Stimulated activated CD8-positive, alpha-beta memory T cell treated with anti-CD3 and anti-CD28 coated beads, Interleukin-4, amount 100 ng/mL, for 48 hours (primary cell): Measurements from ENCODE around the gene ZNF747.

Source experiments
- DNase-seq: peaks from one replicate; pipeline ENCODE4 v3.0.0-alpha.2; 2020

Gene ZNF747

DNA sequence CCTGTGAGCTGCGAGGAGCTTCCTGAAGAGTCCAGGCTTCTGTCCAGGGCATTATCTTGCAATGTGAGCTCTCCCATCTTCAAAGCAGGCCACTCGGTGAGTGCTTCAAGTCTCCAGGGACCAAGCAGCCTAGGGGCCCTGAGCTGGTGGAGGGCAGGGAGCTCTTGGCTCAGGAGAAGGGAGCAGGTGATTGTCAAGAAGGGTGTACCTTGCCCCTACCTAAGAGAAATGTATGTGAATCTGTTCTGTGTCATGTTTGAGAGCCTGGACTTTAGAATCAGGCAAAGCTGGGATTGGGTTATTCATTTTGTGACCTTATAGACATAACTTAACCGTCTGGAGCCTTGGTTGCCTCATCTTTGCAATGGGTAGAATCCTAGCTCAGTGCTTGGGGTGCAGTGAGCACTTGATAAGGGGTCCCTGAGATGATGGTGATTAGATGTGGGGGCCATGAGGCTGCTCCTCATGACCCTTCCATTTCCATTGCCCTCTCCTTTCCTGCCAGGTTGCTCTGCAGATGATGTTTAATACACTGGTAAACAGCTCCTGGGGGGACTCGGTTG, 24.2 kb downstream of the ZNF747 start:
- no peak for DNase-seq

DNA sequence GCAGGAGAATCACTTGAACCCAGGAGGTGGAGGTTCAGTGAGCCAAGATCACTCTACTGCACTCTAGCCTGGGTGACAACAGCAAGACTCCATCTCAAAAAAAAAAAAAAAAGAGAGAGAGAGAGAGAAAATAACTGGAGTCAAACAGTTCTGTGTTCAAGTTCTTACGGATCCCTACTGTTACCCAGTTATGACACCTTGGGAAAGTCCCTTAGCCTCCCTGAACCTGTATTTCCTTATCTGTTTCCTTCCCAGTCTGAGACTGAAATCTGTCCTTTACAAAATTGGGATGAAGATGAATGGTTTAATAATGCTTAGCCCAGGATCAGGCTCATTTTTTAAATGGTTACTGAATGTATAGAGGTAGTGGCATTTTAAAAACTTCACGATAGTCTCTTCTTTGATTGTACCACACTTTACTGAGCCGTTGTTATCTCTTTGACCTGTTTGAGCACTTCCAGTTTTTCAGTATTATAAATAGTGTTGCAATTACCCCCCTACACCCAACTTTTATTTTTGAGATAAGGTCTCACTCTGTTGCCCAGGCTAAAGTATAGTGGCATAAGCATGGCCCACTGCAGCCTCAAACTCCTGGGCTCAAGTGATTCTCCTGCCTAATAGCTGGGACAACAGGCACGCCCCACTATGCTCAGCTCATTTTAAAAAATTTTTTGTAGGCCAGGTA, 25.4 kb downstream of the ZNF747 start:
- DNase-seq, result no peak

DNA sequence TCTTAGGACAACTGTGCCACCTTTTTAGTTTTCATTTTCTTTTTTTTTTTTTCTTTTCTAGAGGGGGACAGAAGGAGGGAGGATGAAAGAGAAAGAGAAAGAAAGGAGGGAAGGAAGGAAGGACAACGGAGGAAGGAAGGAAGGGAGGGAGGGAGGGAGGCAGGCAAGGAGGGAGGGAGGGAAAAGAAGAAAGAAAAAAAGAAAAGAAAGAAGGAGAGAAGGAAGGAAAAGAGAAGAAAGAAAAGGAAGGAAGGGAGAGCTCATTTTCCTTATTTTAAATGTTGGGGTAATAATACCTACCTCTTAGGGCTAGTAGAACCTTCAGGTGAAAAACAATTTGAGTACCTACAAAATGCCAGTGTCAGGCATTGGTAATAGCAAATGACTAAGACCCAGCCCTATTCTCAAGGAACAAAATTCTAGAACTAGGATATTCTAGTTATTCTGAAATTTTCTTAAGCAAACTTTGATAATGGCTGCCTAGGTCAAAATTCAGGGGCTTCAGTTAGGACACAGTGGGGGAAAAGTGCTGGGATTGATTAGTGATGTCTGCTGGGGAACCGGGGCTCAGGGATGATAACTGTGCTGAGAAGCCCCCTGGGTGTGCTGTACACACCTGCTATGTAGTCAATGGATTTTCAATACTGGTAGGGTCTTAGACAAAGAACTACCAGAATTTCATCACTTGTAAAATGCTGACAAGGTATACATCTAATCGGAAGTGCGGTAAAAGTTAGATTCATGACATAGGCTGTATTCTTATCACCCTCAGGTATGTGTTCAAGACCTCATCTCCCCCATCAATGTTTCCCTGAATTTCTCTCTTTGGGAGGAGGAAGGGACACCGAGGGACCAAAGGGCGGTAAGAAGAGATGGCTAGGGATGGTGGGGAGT, 31.0 kb downstream of the ZNF747 start:
- no peak for DNase-seq

DNA sequence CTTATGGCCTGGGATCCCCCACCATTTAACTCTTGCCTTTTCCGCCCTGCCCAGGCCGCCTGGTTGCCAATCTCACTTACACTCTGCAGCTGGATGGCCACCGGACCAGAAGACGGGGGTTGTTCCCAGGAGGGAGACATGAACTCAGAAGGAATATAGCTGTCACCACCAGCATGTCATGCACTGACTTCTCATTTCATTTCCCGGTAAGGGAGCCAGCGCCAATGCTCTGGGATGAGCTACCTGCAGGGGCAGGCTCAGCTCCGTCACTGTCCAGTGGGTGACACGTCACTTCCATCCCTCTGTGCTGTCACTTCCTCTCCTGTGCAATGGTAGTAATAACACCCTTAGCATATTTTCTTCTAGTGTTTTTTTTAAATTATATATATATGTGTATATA, 35.4 kb downstream of the ZNF747 start:
- no peak for DNase-seq

DNA sequence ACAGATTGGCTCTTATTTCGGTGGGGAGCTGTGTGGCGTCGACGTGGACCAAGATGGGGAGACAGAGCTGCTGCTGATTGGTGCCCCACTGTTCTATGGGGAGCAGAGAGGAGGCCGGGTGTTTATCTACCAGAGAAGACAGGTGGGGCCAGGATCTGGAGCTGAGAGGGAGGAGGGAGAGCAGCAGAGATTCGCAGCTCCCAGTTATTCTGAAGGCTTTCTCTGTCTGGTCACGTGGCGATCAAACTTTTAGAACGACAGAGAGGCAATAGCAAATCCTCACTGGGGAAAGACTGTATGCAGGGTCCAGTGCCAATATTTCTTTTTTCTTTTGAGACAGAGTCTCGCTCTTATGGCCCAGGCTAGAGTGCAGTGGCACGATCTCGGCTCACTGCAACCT, 39.9 kb downstream of the ZNF747 start:
- DNase-seq, result no peak

DNA sequence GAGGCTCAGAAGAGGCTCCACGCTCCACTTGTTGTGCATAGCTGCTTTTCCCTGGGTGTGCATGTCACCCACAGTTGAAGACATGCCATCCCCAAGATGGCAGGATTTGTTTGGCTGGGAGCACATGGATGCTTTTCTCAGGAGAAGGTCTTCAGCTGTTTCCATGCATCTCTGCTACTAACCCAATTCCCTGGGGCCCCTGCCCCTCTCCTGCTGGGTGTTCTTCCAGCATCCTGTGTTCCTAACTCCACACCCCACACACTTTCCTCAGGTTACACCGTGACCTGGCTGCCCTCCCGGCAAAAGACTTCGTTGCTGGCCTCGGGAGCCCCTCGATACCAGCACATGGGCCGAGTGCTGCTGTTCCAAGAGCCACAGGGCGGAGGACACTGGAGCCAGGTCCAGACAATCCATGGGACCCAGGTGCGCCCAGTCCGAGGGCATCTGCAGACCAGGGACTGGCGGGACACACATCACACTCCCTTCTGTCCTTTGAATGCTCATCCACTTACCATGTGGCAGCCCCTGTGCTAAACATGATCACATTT, 40.6 kb downstream of the ZNF747 start:
- no peak for DNase-seq

DNA sequence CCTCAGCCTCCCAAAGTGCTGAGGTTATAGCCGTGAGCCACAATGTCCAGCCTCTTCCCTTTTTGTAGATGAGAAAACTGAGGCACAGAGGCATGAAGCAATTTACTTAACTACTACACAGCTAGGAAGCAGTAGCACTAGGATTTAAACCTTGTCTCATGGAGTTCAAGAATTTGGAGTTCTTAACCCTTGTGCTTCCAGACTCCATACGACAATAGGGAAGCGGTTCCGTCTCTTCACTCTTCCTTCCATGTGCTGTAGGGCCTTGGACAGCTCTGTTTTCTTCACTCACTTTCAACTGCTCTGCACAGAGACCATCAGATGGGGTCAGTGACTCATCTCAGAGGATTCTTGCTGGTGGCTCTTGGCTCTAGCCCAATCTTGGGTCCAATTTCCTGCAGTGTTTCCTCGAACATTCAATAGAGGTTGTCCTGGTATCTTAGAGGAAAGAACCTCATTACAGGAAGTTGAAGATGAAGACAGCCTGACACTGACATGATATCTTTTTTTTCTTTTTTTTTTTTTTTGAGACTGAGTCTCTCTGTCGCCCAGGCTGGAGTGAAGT, 42.8 kb downstream of the ZNF747 start:
- no peak for DNase-seq

DNA sequence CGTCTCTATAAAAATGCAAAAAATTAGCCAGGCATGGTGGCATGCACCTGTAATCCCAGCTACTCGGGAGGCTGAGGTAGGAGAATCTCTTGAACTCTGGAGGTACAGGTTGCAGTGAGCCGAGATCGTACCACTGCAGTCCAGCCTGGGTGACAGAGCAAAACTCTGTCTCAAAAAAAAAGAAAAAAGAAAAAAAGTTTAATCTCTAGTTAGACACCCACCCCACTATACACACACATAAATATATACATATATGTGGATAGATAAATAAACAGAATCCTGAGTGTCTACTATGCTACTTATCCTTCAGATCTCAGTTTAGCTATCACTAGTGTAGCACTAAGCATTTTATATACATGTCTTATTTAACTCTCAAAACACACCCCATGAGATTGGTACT, 43.4 kb downstream of the ZNF747 start:
- no peak for DNase-seq

DNA sequence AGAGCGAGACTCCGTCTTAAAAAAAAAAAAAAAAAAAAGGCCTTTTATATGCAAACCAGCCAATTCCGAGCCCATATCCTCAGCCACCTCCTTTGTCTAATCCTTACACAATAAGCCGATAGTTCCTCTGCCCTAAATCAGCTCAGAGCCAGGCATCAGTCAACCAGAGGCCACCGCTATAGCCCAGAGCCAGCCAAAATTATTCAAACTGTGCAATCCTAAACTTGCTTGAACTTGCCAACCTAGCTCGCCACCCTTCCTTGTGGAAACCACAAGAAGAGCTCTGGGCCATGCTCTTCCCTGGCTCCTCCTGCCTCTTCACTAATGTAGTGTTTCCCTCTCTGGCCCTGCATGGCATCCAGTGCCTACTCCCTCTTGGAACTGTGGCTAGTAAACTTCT, 44.4 kb downstream of the ZNF747 start:
- DNase-seq, result no peak

DNA sequence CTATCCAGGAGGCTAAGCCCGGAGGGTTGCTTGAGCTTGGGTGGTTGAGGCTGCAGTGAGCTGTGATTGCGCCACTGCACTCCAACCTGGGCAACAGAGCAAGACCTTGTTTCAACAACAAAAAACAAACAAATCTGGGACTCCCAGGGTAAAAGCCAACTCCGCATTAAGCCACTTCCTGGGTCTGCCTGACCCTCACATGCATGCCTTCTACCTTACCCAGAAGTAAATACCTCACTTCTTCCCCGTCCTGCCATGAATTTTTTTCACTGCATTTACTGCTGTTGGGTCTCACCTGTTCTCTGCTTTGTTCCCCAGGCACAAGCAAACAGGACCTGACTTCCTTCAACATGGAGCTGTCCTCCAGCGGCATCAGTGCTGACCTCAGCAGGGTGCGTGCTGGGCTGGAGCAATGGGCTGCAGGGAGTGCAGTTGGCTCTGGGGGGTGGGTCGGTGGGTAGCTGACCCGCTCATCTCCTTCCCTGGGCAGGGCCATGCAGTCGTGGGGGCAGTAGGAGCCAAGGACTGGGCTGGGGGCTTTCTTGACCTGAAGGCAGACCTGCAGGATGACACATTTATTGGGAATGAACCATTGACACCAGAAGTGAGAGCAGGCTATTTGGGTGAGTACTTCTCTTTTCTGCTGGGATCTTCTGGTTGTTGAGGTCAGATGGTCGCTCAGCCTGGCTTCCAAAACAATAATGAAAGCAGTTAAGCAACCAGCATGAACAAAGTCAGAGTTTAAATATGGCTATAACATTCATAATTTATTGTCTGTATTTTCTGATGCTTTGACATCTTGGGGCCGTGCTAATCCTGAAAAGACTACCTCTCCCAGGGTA, 45.7 kb downstream of the ZNF747 start:
- no peak for DNase-seq

DNA sequence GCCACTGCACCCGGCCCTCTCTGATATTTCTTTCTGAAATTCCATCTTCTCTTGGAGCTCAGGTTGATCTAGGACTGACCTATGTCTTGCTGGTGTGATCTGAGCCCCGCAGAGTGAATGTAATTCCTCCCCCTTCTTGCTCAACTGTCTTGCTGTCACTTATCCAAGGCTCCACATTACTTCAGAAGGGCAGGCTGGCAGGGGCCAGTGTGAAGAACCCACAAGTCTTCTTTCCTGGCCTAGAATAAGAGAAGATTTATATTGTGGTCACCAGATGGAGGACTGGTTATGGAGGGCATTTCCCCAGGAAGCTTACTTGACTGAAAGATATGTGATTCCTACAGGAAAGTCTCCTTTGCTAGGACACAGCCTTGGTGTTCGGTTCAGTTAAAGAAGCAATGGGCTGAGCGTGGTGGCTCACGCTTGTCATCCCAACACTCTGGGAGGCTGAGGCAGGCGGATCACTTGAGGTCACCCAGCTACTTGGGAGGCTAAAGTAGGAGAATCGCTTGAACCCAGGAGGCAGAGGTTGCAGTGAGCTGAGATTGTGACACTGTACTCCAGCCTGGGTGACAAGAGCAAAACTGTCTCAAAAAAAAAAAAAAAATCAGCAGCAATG, 48.7 kb downstream of the ZNF747 start:
- DNase-seq, result no peak

DNA sequence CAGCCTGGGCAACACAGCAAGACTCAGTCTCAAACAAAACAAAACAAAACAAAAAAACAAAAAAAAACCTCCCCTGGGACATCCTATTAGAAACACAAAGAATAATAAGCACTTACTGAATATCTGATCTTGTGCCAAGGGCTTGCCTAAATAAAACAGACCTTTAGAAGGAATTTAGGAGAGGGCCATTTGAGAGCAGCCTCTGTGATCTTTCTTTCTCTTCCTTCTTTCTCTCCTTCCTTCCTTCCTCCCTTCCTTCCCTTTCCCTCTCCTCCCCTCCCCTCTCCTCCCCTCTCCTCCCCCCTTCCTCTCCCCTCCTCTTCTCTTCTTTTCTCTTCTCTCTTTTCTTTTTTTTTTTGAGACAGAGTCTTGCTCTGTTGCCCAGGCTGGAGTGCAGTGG, 49.8 kb downstream of the ZNF747 start:
- no peak for DNase-seq

DNA sequence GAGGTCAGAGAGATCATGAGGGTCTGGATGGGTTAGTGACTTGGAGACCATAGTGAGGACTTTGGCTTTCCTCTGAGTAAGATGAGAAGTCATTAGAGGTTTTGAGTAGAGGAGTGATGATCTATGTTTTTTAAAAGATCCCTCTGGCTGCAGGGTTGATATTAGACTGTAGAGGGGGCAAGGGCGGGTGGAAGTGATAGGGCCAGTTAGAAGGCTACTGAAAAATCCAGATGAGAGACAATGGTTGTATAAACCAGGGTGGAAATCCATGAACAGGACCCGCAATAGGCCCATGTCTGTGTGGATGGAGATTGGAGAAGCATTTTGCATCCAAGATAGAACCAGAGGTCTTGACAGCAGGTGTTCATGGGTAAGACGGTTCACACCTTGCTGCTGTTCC, 52.3 kb downstream of the ZNF747 start:
- no peak for DNase-seq

DNA sequence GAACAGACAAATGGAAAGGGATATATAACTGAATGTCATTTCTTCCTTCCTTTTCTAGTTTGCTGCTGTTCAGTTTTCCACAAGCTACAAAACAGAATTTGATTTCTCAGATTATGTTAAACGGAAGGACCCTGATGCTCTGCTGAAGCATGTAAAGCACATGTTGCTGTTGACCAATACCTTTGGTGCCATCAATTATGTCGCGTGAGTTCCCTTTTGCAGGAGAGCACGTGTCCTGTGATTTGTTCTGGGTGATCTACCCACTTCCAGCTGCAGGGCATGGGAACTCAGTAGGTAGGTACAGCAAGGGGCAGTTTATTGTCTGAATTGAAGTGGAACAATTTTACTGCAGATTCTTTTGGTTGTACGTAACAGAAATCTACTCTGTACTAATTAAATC, 53.3 kb downstream of the ZNF747 start:
- DNase-seq, result no peak
